ENCODE measurements around the gene INCA1.

GRCh38 chr17:4941319-4941610, 56.1 kb downstream of the INCA1 start:
- TF ChIP-seq CTCF (IDR thresholded peaks at IDR 0.05), result no peak
- TF ChIP-seq EP300 (IDR thresholded peaks at IDR 0.05), result no peak
- TF ChIP-seq POLR2AphosphoS5 (IDR thresholded peaks at IDR 0.05), result no peak

Measured in stomach (tissue), 4 donors.